OCI-LY7 (cell line): ENCODE measurements around the gene NOB1.
"Not testable (repeated sequence)": the region's sequence is repeated elsewhere in the genome, so short reads cannot be mapped to it uniquely, and the experiment has no call there.

Experiments
- EZH2phosphoT487 ChIP-seq: fragments of 200-600 bp; sonication (generic); IDR thresholded peaks from 2 replicates; pipeline ENCODE4 v1.6.1; 2018; ENCODE audit warnings: low read depth, borderline replicate concordance, mild to moderate bottlenecking, mixed run types, antibody characterized with exemption, low read length, moderate library complexity, mixed read lengths
- TF ChIP-seq, protein P1 (sequence below): fragments of 200-600 bp; sonication (generic); conservative IDR thresholded peaks from 2 replicates; pipeline ENCODE4 v1.5.1; 2014; ENCODE audit warnings: mild to moderate bottlenecking, antibody characterized with exemption, low read length, moderate library complexity, mixed read lengths

- TF ChIP-seq, protein P1, sequence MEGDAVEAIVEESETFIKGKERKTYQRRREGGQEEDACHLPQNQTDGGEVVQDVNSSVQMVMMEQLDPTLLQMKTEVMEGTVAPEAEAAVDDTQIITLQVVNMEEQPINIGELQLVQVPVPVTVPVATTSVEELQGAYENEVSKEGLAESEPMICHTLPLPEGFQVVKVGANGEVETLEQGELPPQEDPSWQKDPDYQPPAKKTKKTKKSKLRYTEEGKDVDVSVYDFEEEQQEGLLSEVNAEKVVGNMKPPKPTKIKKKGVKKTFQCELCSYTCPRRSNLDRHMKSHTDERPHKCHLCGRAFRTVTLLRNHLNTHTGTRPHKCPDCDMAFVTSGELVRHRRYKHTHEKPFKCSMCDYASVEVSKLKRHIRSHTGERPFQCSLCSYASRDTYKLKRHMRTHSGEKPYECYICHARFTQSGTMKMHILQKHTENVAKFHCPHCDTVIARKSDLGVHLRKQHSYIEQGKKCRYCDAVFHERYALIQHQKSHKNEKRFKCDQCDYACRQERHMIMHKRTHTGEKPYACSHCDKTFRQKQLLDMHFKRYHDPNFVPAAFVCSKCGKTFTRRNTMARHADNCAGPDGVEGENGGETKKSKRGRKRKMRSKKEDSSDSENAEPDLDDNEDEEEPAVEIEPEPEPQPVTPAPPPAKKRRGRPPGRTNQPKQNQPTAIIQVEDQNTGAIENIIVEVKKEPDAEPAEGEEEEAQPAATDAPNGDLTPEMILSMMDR: not testable (repeated sequence)
- TF ChIP-seq EZH2phosphoT487: not testable (repeated sequence)
These were observed 2.6 kb upstream of the NOB1 start for GRCh38 chr16:69757375-69757774.
